Body of pancreas (tissue), 4 donors: ENCODE measurements around the gene USP10. TPM values are rescaled to one million over a fixed set of nuclear protein-coding genes. Genes with fewer than 3 reads are reported as not detected.

Experiments
- ATAC-seq: fragments of 150-250 bp; one replicate; pipeline ENCODE4 v1.9.1; 2016
- DNase-seq, 4 donors: peaks; one replicate each; pipeline ENCODE4 v3.0.0-alpha.2; 2019
- H3K27ac ChIP-seq, 4 donors: fragments of 200-600 bp; sonication (generic); 1 replicate in 3 of 4; 2 replicates in 1 of 4; pipeline versions ENCODE4 v1.5.1 to v1.6.1; 2016 to 2019; ENCODE audit warnings: mild to moderate bottlenecking in 1 of 4, mixed read lengths in 1 of 4, moderate library complexity in 1 of 4
- H3K27me3 ChIP-seq, 2 donors: fragments of 200-600 bp; sonication (generic); one replicate each; pipeline ENCODE4 v1.6.0; 2016; ENCODE audit warnings: mild to moderate bottlenecking in 1 of 2
- H3K36me3 ChIP-seq, 2 donors: fragments of 200-600 bp; sonication (generic); replicated peaks in 1 of 2; 2 replicates each; pipeline ENCODE4 v1.5.1; 2016; ENCODE audit warnings: low read depth in 2 of 2; ENCODE audit not compliant: insufficient read depth in 1 of 2
- H3K4me1 ChIP-seq: fragments of 200-600 bp; sonication (generic); one replicate; pipeline ENCODE4 v1.6.0; 2016
- H3K4me3 ChIP-seq, 2 donors: fragments of 200-600 bp; sonication (generic); 1 replicate in 1 of 2; 2 replicates in 1 of 2; pipeline ENCODE4 v1.5.1; 2016 to 2019
- H3K9me3 ChIP-seq, 3 donors: fragments of 200-600 bp; sonication (generic); 1 replicate in 2 of 3; 2 replicates in 1 of 3; pipeline ENCODE4 v1.5.1; 2016
- CTCF ChIP-seq, 7 experiments: fragments of 450-650 bp in 4 of 7; fragments of 200-600 bp in 3 of 7; sonication (generic) in 3 of 7; IDR thresholded peaks; one replicate each; pipeline ENCODE4 v1.5.1; 2016 to 2019; ENCODE audit warnings: antibody characterized with exemption in 7 of 7
- POLR2A ChIP-seq, 3 donors: fragments of 450-650 bp; IDR thresholded peaks; one replicate each; pipeline ENCODE4 v1.6.1; 2016; ENCODE audit warnings: antibody characterized with exemption in 3 of 3, mild to moderate bottlenecking in 2 of 3
- WGBS, 2 donors: methylation state at CpG; one replicate each; pipeline ENCODE4 v1.1.5; 2017; 5-methylcytosine and 5-hydroxymethylcytosine counted together
- intact Hi-C: fragments of 100-400 bp; cut with DNase I; formaldehyde crosslinking; loops from one replicate; pipeline ENCODE4 v1.15.1; 2023
- total RNA-seq, 2 donors: library from RNA; depleted of rRNA; stranded (reverse); fragments of >200 nt; gene quantifications; one replicate each; pipeline ENCODE4 v1.1.0, GENCODE V29; 2016

USP10 gene
- total RNA-seq, 2 donors from 2014 or later, result 24.6 to 32.3 TPM

GRCh38 chr16:84716740-84717139 is 16.9 kb downstream of the USP10 start:
- no peak overlapping the region for H3K27ac ChIP-seq
- 80 to 93% methylated on average over 7 of the region's 7 CpGs for WGBS, 2 donors
- ATAC-seq (no peak), DNase-seq (no peak)
- no peaks in the 10 kb centered on the region for H3K27me3 ChIP-seq
- no peak for TF ChIP-seq CTCF (IDR thresholded peaks at IDR 0.05)
- TF ChIP-seq POLR2A (IDR thresholded peaks at IDR 0.05), result no peak
- intact Hi-C loops, result no loop called here
- H3K9me3 ChIP-seq, result no peaks in the 10 kb centered on the region
- H3K4me1 ChIP-seq, result peaks cover 26% of the 10 kb centered on the region
- no peak overlapping the region for H3K4me3 ChIP-seq
- no peaks in the 10 kb centered on the region for H3K36me3 ChIP-seq

- WGBS, 2 donors, result 87 to 92% methylated on average over 2 of the region's 2 CpGs
- TF ChIP-seq POLR2A (IDR thresholded peaks at IDR 0.05), result no peak
- TF ChIP-seq CTCF (IDR thresholded peaks at IDR 0.05), result no peak
- no peak for DNase-seq
- Histone ChIP-seq H3K27ac (no peak overlapping the region), H3K9me3 (no peaks in the 10 kb centered on the region), H3K4me1 (peaks cover 19% of the 10 kb centered on the region), H3K27me3 (no peaks in the 10 kb centered on the region), H3K36me3 (no peaks in the 10 kb centered on the region), H3K4me3 (no peak overlapping the region)
- no peak for ATAC-seq
- intact Hi-C loops, result no loop called here
These were observed 17.7 kb downstream of the USP10 start for GRCh38 chr16:84717484-84717883.

GRCh38 chr16:84720177-84720579 is 20.4 kb downstream of the USP10 start:
- intact Hi-C loops, result loop anchor here (10.0 kb wide), 1 partner anchor 205 kb away; no protein-coding TSS in a partner anchor
- ATAC-seq (no peak), DNase-seq (peak in 2 of 4 donors; percentile 20 to 21)
- Histone ChIP-seq H3K27ac (no peak overlapping the region), H3K36me3 (no peaks in the 10 kb centered on the region), H3K27me3 (no peaks in the 10 kb centered on the region), H3K9me3 (no peaks in the 10 kb centered on the region), H3K4me3 (no peak overlapping the region), H3K4me1 (peaks cover 15% of the 10 kb centered on the region)
- WGBS, 2 donors, result 76 to 93% methylated on average over 8 of the region's 8 CpGs
- TF ChIP-seq POLR2A (IDR thresholded peaks at IDR 0.05), result no peak
- no peak for TF ChIP-seq CTCF (IDR thresholded peaks at IDR 0.05)

- TF ChIP-seq POLR2A (IDR thresholded peaks at IDR 0.05) (no peak), CTCF (IDR thresholded peaks at IDR 0.05) (no peak)
- ATAC-seq, result no peak
- no peak for DNase-seq
- Histone ChIP-seq H3K27me3 (no peaks in the 10 kb centered on the region), H3K4me3 (no peak overlapping the region), H3K9me3 (no peaks in the 10 kb centered on the region), H3K4me1 (peaks cover 24% of the 10 kb centered on the region), H3K27ac (no peak overlapping the region), H3K36me3 (no peaks in the 10 kb centered on the region)
- 100% methylated on average over 1 of the region's 1 CpG for WGBS, 2 donors
- intact Hi-C loops, result loop anchor here (10.0 kb wide), 1 partner anchor 207 kb away; no protein-coding TSS in a partner anchor
These were observed 22.3 kb downstream of the USP10 start for GRCh38 chr16:84722068-84722467.

- ATAC-seq, result no peak
These were observed 24.1 kb downstream of the USP10 start for GRCh38 chr16:84723906-84724305.

More at GRCh38 chr16:84723906-84724305, 24.1 kb downstream of the USP10 start:
- H3K27ac ChIP-seq, result no peak overlapping the region
- H3K9me3 ChIP-seq, result no peaks in the 10 kb centered on the region
- TF ChIP-seq CTCF (IDR thresholded peaks at IDR 0.05) (no peak), POLR2A (IDR thresholded peaks at IDR 0.05) (no peak)
- H3K4me3 ChIP-seq, result no peak overlapping the region
- no peak for DNase-seq
- WGBS, 2 donors, result 72 to 87% methylated on average over 1 of the region's 1 CpG
- intact Hi-C loops, result loop anchor here (10.0 kb wide), 1 partner anchor 209 kb away; no protein-coding TSS in a partner anchor
- H3K4me1 ChIP-seq, result peaks cover 24% of the 10 kb centered on the region
- H3K36me3 ChIP-seq, result no peaks in the 10 kb centered on the region
- H3K27me3 ChIP-seq, result no peaks in the 10 kb centered on the region
